Right lobe of liver (tissue), 6 donors: Measurements from ENCODE around the gene CDC42BPG. TPM values are rescaled to one million over a fixed set of nuclear protein-coding genes. Genes with fewer than 3 reads are reported as not detected.
A peak's percentile ranks its signal among the peaks of the same experiment; 100 is the strongest.

Source experiments
- ATAC-seq, 4 donors: fragments of 200-7000 bp; cut with Tn5 transposase; one replicate each; pipeline ENCODE4 v1.9.1; 2020; ENCODE audit warnings: mild to moderate bottlenecking in 4 of 4, moderate library complexity in 4 of 4
- DNase-seq, 3 donors: peaks; one replicate each; pipeline ENCODE4 v3.0.0-alpha.2; 2020
- H3K27ac ChIP-seq, 3 donors: fragments of 200-600 bp; one replicate each; pipeline ENCODE4 v1.8.0; 2022
- H3K27me3 ChIP-seq, 2 donors: fragments of 200-600 bp; one replicate each; pipeline ENCODE4 v1.8.0; 2022
- H3K36me3 ChIP-seq, 4 donors: fragments of 200-600 bp; sonication (generic) in 1 of 4; one replicate each; pipeline versions ENCODE4 v1.5.1 to v1.8.0; 2017 to 2022; ENCODE audit warnings: control low read depth in 1 of 4
- H3K4me1 ChIP-seq, 4 donors: fragments of 200-600 bp; sonication (generic) in 1 of 4; one replicate each; pipeline versions ENCODE4 v1.5.1 to v1.8.0; 2017 to 2022; ENCODE audit warnings: control low read depth in 1 of 4
- H3K4me3 ChIP-seq, 3 donors: fragments of 200-600 bp; one replicate each; pipeline ENCODE4 v1.8.0; 2022
- H3K9me3 ChIP-seq, 4 donors: fragments of 200-600 bp; sonication (generic) in 1 of 4; one replicate each; pipeline versions ENCODE4 v1.5.1 to v1.8.0; 2017 to 2022; ENCODE audit warnings: control low read depth in 1 of 4
- POLR2A ChIP-seq: fragments of 450-650 bp; IDR thresholded peaks from one replicate; pipeline ENCODE4 v1.6.1; 2017; ENCODE audit warnings: antibody characterized with exemption, mild to moderate bottlenecking
- WGBS: methylation state at CpG from one replicate; pipeline ENCODE4 v1.1.6; 2018; ENCODE audit warnings: low coverage, low lambda C conversion rate; ENCODE audit not compliant: insufficient coverage; ENCODE audit errors: missing lambda C conversion rate; 5-methylcytosine and 5-hydroxymethylcytosine counted together
- intact Hi-C, 2 donors: fragments of 100-400 bp; cut with DNase I; formaldehyde crosslinking; loops; one replicate each; pipeline versions ENCODE4 v1.11.2 to v1.14.1; 2022
- long read RNA-seq: library from polyadenylated mRNA; unstranded; transcript quantifications from one replicate; pipeline ENCODE4 v2.0.0, GENCODE V29; 2019
- total RNA-seq, 6 experiments: library from RNA; depleted of rRNA in 2 of 6; stranded (reverse); fragments of >200 nt in 2 of 6; fragmentation: NEBNext Ultra II Directional in 3 of 6; extraction: Animal tissue kit (Norgen Biotek cat#: 25700) in 3 of 6; gene quantifications; one replicate each; pipeline versions ENCODE4 v1.1.0 to v1.2.4, GENCODE V29; 2016 to 2023
- TF ChIP-seq, protein P1 (sequence below), 4 donors: fragments of 200-600 bp in 3 of 4; fragments of 450-650 bp in 1 of 4; IDR thresholded peaks; one replicate each; pipeline versions ENCODE4 v1.5.1 to v1.8.0; 2016 to 2022; ENCODE audit warnings: antibody characterized with exemption in 4 of 4, mild to moderate bottlenecking in 2 of 4
- donor health status: DM: no; HTN: yes; CAD: no.
- donor health status: DM: no; HTN: no; CAD: no.
- donor health status: DM: no; HTN: no; CAD: no.
- donor health status: DM: no; HTN: yes; CAD: no.
- donor health status: DM: no; HTN: yes; CAD: no.

CDC42BPG gene, protein sequence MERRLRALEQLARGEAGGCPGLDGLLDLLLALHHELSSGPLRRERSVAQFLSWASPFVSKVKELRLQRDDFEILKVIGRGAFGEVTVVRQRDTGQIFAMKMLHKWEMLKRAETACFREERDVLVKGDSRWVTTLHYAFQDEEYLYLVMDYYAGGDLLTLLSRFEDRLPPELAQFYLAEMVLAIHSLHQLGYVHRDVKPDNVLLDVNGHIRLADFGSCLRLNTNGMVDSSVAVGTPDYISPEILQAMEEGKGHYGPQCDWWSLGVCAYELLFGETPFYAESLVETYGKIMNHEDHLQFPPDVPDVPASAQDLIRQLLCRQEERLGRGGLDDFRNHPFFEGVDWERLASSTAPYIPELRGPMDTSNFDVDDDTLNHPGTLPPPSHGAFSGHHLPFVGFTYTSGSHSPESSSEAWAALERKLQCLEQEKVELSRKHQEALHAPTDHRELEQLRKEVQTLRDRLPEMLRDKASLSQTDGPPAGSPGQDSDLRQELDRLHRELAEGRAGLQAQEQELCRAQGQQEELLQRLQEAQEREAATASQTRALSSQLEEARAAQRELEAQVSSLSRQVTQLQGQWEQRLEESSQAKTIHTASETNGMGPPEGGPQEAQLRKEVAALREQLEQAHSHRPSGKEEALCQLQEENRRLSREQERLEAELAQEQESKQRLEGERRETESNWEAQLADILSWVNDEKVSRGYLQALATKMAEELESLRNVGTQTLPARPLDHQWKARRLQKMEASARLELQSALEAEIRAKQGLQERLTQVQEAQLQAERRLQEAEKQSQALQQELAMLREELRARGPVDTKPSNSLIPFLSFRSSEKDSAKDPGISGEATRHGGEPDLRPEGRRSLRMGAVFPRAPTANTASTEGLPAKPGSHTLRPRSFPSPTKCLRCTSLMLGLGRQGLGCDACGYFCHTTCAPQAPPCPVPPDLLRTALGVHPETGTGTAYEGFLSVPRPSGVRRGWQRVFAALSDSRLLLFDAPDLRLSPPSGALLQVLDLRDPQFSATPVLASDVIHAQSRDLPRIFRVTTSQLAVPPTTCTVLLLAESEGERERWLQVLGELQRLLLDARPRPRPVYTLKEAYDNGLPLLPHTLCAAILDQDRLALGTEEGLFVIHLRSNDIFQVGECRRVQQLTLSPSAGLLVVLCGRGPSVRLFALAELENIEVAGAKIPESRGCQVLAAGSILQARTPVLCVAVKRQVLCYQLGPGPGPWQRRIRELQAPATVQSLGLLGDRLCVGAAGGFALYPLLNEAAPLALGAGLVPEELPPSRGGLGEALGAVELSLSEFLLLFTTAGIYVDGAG (N-terminal part only)
- total RNA-seq = 1 to 10 TPM in 1 of 6 experiments, under 1 TPM in 5; 0.63 to 1.1 (median 0.99) TPM
- long read RNA-seq = 0 reads

DNA sequence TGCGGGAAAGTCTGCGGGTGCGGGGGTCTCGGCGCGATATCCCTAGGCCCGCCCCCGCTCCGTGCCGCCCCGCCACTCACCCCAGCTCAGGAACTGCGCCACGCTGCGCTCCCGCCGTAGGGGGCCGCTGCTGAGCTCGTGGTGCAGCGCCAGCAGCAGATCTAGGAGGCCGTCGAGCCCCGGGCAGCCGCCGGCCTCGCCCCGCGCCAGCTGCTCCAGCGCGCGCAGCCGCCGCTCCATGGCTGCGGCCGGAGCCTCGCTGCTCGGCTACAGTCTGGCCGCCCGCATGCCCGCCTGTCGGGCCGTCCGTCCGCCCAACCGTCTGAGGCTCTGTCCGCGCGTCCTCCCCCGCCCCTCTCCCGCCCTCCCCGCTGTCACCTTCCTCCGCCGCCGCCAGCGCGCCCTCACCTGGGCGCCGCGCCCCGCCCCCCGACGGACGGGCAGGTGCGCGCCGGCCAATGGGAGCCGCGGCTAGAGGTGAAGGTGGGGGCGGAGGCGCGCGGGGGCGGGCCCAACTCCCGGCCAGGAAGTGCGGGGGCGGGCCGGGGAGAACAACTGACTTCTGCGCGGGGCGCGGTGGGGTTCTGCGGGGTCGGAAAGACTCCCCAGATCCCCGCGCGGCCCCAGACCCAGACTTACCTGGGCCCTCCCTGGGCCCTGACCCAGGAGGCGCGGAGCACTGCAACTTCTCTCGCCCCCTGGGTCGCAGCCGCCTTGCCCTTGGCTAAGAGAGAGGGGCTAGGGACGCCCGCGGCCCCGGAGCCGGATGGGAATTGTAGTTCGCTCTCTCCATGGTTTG, at the start of gene CDC42BPG:
CDC42BPG (minus strand) TSS at position 324 of the 799 bp plus-strand sequence; CDS start at position 240, 84 bp downstream.
- DNase-seq (peak; percentile 71 to 75 (median 73)), ATAC-seq (peak; percentile 23 to 59 (median 46))
- WGBS = 10% methylated on average over 5 of the region's 96 CpGs
- intact Hi-C loops = loop anchor here in 1 of 2 donors (10.0 kb wide), 1 partner anchor 60 kb away; no protein-coding TSS in a partner anchor
- no peaks in the 10 kb centered on the region for H3K36me3 ChIP-seq
- H3K9me3 ChIP-seq = no peaks in the 10 kb centered on the region
- no peaks in the 10 kb centered on the region for H3K27me3 ChIP-seq
- H3K4me3 ChIP-seq = peak within 1 kb of the TSS; percentile 41 to 50 (median 45)
- TF ChIP-seq, protein P1, sequence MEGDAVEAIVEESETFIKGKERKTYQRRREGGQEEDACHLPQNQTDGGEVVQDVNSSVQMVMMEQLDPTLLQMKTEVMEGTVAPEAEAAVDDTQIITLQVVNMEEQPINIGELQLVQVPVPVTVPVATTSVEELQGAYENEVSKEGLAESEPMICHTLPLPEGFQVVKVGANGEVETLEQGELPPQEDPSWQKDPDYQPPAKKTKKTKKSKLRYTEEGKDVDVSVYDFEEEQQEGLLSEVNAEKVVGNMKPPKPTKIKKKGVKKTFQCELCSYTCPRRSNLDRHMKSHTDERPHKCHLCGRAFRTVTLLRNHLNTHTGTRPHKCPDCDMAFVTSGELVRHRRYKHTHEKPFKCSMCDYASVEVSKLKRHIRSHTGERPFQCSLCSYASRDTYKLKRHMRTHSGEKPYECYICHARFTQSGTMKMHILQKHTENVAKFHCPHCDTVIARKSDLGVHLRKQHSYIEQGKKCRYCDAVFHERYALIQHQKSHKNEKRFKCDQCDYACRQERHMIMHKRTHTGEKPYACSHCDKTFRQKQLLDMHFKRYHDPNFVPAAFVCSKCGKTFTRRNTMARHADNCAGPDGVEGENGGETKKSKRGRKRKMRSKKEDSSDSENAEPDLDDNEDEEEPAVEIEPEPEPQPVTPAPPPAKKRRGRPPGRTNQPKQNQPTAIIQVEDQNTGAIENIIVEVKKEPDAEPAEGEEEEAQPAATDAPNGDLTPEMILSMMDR (IDR thresholded peaks at IDR 0.05) = peak; percentile 51 to 64 (median 58)
- peak; percentile 30 for TF ChIP-seq POLR2A
- H3K27ac ChIP-seq = no peak within 1 kb of the TSS
- peaks cover 0 to 18% (median 9%) of the 10 kb centered on the region in 4 donors for H3K4me1 ChIP-seq

DNA sequence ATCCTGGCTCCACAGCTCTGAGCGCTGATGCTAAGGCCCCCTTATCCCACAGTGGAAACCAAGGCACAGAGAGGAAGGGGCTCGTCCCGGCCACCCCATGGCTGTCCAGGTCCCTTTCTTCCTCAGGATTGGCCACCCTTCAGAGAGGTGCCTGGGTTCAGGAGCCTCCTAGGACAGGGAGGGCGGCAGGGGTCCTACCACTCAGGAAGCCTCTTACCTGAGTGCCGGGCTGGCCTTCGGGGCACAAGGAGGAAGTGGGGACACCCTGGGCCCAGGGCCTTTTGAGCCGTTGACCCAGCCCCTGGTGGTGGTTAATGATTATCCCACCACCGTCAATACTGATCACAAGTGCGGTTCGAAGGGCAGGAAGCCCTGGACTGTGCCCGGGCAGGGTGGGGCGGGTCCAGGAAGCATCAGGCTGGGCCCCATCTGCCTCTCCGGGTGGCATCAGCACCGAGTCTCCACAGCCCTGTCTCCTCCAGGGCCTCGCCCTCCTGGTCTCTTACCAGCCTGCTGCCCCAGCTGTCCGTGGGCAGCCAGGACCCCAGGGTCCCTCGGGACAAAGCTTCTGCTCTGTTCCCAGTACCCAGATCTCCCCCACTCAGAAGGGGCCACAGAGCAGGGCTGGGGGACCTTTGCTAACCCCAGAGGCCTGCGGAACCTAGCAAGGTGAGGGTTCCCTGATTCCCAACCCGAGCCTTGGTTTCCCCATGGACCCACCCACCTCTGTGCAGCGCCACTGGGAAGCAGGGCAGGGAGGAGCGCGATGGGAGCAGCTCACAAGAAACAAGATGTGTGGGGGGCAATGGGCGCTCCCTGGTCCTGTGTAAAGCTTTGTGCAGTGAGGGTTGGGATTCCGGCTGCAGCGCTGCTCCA, 49.0 kb upstream of the CDC42BPG start:
- Histone ChIP-seq H3K27ac (peak overlapping the region; percentile 84 to 95 (median 90)), H3K4me1 (peaks cover 0 to 37% (median 11%) of the 10 kb centered on the region in 4 donors), H3K36me3 (peaks cover 0 to 15% (median under 1%) of the 10 kb centered on the region in 4 donors), H3K27me3 (no peaks in the 10 kb centered on the region), H3K4me3 (peak overlapping the region; percentile 75 to 91 (median 91)), H3K9me3 (no peaks in the 10 kb centered on the region)
- peak; percentile 87 to 95 (median 92) for DNase-seq
- intact Hi-C loops = loop anchor here in 1 of 2 donors (2.0 kb wide), 1 partner anchor 47 kb away; no protein-coding TSS in a partner anchor
- peak; percentile 71 to 82 (median 73) for ATAC-seq
- TF ChIP-seq POLR2A = peak; percentile 86
- TF ChIP-seq, protein P1 (IDR thresholded peaks at IDR 0.05) = peak in 2 of 4 donors; percentile 11 to 44
- 37% methylated on average over 9 of the region's 25 CpGs for WGBS

DNA sequence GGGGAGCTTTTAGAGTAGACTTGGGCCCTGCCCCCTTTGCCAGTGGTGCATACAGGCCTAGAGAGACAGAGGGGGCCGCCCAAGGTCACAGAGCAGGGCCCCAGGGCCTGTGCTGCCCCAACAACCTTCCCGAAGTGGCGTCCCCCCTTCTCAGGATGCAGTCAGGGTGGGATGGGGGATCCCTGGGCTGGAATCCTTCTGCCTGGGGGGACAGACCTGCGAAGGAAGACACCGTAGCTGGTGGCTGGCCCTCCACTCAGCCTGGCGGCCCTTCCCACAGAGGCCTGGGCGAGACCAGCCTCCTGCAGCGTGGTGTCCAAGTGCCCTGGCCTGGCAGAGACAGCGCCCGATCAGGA, 48.4 kb upstream of the CDC42BPG start:
- DNase-seq (peak in 1 of 3 donors; percentile 53), ATAC-seq (peak in 2 of 4 donors; percentile 0 to 2)
- peak overlapping the region; percentile 75 to 91 (median 91) for H3K4me3 ChIP-seq
- H3K36me3 ChIP-seq = peaks cover 0 to 8% (median 0%) of the 10 kb centered on the region in 4 donors
- TF ChIP-seq POLR2A = no peak
- TF ChIP-seq, protein P1 (IDR thresholded peaks at IDR 0.05) = no peak
- no peaks in the 10 kb centered on the region for H3K9me3 ChIP-seq
- peak overlapping the region; percentile 84 to 95 (median 90) for H3K27ac ChIP-seq
- intact Hi-C loops = no loop called here
- H3K27me3 ChIP-seq = no peaks in the 10 kb centered on the region
- 50% methylated on average over 3 of the region's 10 CpGs for WGBS
- peaks cover 0 to 43% (median 13%) of the 10 kb centered on the region in 4 donors for H3K4me1 ChIP-seq
